OCI-LY7 (cell line): ENCODE measurements around the gene CAMK2B. TPM values are rescaled to one million over a fixed set of nuclear protein-coding genes. Genes with fewer than 3 reads are reported as not detected.

ENCODE experiments used
- BruUV-seq: library from RNA; stranded (reverse); fragments of 400-500 nt; replicated peaks from 2 replicates; lab custom pipeline; 2021; lab: Mats Ljungman, UMichigan
- CTCF ChIA-PET: fragments of 300-600 bp; sonication (Branson Sonifier 250); formaldehyde crosslinking; loops from one replicate; lab custom pipeline; 2022; ENCODE audit warnings: antibody characterized with exemption; ENCODE audit not compliant: unreplicated experiment; lab: Charles Lee
- POLR2A ChIA-PET: fragments of 300-600 bp; sonication (Branson Sonifier 250); formaldehyde crosslinking; loops from one replicate; lab custom pipeline; 2022; ENCODE audit warnings: antibody characterized with exemption; lab: Charles Lee
- DNase-seq: peaks from one replicate; pipeline ENCODE4 v3.0.0-alpha.2; 2015; ENCODE audit warnings: low spot score
- H2AFZ ChIP-seq: fragments of 200-600 bp; sonication (generic), shearing (Covaris generic); 2 replicates; pipeline ENCODE4 v1.6.1; 2014; ENCODE audit warnings: mild to moderate bottlenecking, antibody characterized with exemption, low read length, moderate library complexity
- H3K27ac ChIP-seq: fragments of 200-600 bp; sonication (generic); 2 replicates; pipeline ENCODE4 v1.5.1; 2014; ENCODE audit warnings: mixed run types, low read depth, mild to moderate bottlenecking, moderate library complexity, low read length, inconsistent platforms; ENCODE audit not compliant: poor library complexity, severe bottlenecking
- H3K36me3 ChIP-seq: fragments of 200-600 bp; sonication (generic); 2 replicates; pipeline ENCODE4 v1.6.1; 2014; ENCODE audit warnings: mild to moderate bottlenecking, antibody characterized with exemption, low read length, moderate library complexity, mixed read lengths; ENCODE audit not compliant: insufficient read depth
- H3K4me1 ChIP-seq: fragments of 200-600 bp; sonication (generic); 2 replicates; pipeline ENCODE4 v1.5.1; 2014; ENCODE audit warnings: mild to moderate bottlenecking, low read length; ENCODE audit not compliant: insufficient read depth, poor library complexity, severe bottlenecking
- H3K4me2 ChIP-seq: fragments of 200-600 bp; sonication (generic); 2 replicates; pipeline ENCODE4 v1.6.1; 2014; ENCODE audit warnings: mild to moderate bottlenecking, low read length
- H3K4me3 ChIP-seq: fragments of 200-600 bp; sonication (generic); 2 replicates; pipeline ENCODE4 v1.5.1; 2014; ENCODE audit warnings: mild to moderate bottlenecking, low read depth, low read length; ENCODE audit not compliant: poor library complexity, severe bottlenecking
- H3K79me2 ChIP-seq: fragments of 200-600 bp; sonication (generic); 2 replicates; pipeline ENCODE4 v1.6.1; 2016; ENCODE audit warnings: low read depth, mild to moderate bottlenecking, low read length, moderate library complexity, mixed read lengths; ENCODE audit not compliant: insufficient read depth
- H3K9me2 ChIP-seq: fragments of 200-600 bp; sonication (generic); 2 replicates; pipeline ENCODE4 v1.6.1; 2016; ENCODE audit warnings: mild to moderate bottlenecking, low read length, mixed read lengths; ENCODE audit not compliant: insufficient read depth
- H3K9me3 ChIP-seq: fragments of 200-600 bp; sonication (generic); 2 replicates; pipeline ENCODE4 v1.6.1; 2014; ENCODE audit warnings: mild to moderate bottlenecking, mixed run types, low read length, mixed read lengths
- H4K20me1 ChIP-seq: fragments of 200-600 bp; sonication (generic); 2 replicates; pipeline ENCODE4 v1.6.1; 2014; ENCODE audit warnings: mild to moderate bottlenecking, antibody characterized with exemption, low read length, moderate library complexity, mixed read lengths; ENCODE audit not compliant: insufficient read depth
- EZH2phosphoT487 ChIP-seq: fragments of 200-600 bp; sonication (generic); IDR thresholded peaks from 2 replicates; pipeline ENCODE4 v1.6.1; 2018; ENCODE audit warnings: low read depth, borderline replicate concordance, mild to moderate bottlenecking, mixed run types, antibody characterized with exemption, low read length, moderate library complexity, mixed read lengths
- intact Hi-C: fragments of 100-400 bp; cut with micrococcal nuclease; formaldehyde crosslinking; loops from one replicate; pipeline ENCODE4 v1.10.0; 2022; ENCODE audit not compliant: unreplicated experiment
- total RNA-seq, 2 experiments: library from RNA; depleted of rRNA in 1 of 2; stranded (reverse); fragments of >200 nt in 1 of 2; shearing (Covaris generic) in 1 of 2; gene quantifications; 2 replicates each; pipeline ENCODE4 v1.2.3, GENCODE V29; 2014 to 2022
- TF ChIP-seq, protein P1 (sequence below): fragments of 200-600 bp; sonication (generic); conservative IDR thresholded peaks from 2 replicates; pipeline ENCODE4 v1.5.1; 2014; ENCODE audit warnings: mild to moderate bottlenecking, antibody characterized with exemption, low read length, moderate library complexity, mixed read lengths

Gene CAMK2B
- total RNA-seq, 2 experiments from 2014 or later = 0.66 to 1.1 TPM

DNA sequence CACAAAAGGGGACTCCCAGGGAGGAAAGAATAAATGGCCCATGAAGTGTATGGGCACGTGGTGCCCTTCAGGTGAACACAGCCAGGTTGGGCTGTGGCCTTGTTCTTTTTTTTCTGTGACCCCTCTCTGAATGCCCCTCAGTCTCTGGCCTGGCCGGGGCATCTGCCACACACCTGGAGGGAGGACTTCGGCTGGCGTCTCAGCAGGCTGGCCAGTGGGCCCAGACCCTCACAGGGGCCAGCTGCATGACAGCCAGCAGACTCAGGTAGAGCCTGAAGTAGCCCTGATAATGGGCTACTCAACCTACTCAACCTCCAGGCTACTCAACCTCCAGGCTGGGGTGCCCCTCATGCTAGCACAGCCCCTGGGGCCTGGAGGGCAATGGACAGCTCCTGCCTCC lies 9.8 kb upstream of the CAMK2B start:
- no peak overlapping the region for H3K4me2 ChIP-seq
- intact Hi-C loops = no loop called here
- CTCF ChIA-PET = interaction anchor here (0.6 kb wide), 1 partner anchor 176 kb away, joined by 3 read pairs; no protein-coding TSS in a partner anchor
- TF ChIP-seq EZH2phosphoT487 = no peak
- TF ChIP-seq, protein P1, sequence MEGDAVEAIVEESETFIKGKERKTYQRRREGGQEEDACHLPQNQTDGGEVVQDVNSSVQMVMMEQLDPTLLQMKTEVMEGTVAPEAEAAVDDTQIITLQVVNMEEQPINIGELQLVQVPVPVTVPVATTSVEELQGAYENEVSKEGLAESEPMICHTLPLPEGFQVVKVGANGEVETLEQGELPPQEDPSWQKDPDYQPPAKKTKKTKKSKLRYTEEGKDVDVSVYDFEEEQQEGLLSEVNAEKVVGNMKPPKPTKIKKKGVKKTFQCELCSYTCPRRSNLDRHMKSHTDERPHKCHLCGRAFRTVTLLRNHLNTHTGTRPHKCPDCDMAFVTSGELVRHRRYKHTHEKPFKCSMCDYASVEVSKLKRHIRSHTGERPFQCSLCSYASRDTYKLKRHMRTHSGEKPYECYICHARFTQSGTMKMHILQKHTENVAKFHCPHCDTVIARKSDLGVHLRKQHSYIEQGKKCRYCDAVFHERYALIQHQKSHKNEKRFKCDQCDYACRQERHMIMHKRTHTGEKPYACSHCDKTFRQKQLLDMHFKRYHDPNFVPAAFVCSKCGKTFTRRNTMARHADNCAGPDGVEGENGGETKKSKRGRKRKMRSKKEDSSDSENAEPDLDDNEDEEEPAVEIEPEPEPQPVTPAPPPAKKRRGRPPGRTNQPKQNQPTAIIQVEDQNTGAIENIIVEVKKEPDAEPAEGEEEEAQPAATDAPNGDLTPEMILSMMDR = no peak
- no peak overlapping the region for H3K4me3 ChIP-seq
- POLR2A ChIA-PET = interaction anchor here (0.5 to 0.6 kb wide), 2 partner anchors 136 to 763 kb away, joined by 4 read pairs; no protein-coding TSS in a partner anchor
- H3K9me2 ChIP-seq = no peaks in the 10 kb centered on the region
- no peaks in the 10 kb centered on the region for H3K79me2 ChIP-seq
- H3K4me1 ChIP-seq = no peaks in the 10 kb centered on the region
- H4K20me1 ChIP-seq = no peaks in the 10 kb centered on the region
- DNase-seq = no peak
- BruUV-seq = no TSS peak
- H3K27ac ChIP-seq = no peak overlapping the region
- no peak overlapping the region for H2AFZ ChIP-seq
- no peaks in the 10 kb centered on the region for H3K36me3 ChIP-seq
- 0 out of 2 replicates have a peak, but pooled peaks cover 7% of the 10 kb centered on the region for H3K9me3 ChIP-seq

DNA sequence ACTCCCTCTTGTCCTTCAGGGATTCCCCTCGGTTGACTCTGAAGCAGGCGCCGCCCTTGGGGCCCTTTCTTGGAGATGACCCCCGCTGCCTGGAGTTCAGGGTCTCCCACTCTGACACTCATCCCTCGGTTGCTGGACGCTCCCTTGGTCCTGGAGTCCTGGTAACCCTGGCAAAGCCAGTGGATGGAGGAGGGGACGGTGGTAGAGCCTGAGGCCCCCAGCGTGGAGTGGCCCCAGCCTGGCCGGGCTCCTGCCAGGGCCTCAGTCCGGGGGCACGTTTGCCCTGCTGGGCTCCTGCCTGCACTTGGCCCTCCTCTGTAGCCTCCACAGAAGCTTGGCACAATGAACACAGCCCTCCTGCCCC lies 9.3 kb upstream of the CAMK2B start:
- Histone ChIP-seq H3K27ac (no peak overlapping the region), H4K20me1 (no peaks in the 10 kb centered on the region), H3K9me2 (no peaks in the 10 kb centered on the region), H3K79me2 (no peaks in the 10 kb centered on the region), H2AFZ (no peak overlapping the region), H3K4me2 (no peak overlapping the region), H3K4me3 (no peak overlapping the region), H3K36me3 (no peaks in the 10 kb centered on the region), H3K4me1 (no peaks in the 10 kb centered on the region), H3K9me3 (0 out of 2 replicates have a peak, but pooled peaks cover 7% of the 10 kb centered on the region)
- no TSS peak for BruUV-seq
- DNase-seq = no peak
- no peak for TF ChIP-seq EZH2phosphoT487
- TF ChIP-seq, protein P1 = no peak
- ChIA-PET CTCF (no interaction called here), POLR2A (interaction anchor here (0.6 kb wide), 1 partner anchor 136 kb away, joined by 4 read pairs; no protein-coding TSS in a partner anchor)
- intact Hi-C loops = no loop called here

DNA sequence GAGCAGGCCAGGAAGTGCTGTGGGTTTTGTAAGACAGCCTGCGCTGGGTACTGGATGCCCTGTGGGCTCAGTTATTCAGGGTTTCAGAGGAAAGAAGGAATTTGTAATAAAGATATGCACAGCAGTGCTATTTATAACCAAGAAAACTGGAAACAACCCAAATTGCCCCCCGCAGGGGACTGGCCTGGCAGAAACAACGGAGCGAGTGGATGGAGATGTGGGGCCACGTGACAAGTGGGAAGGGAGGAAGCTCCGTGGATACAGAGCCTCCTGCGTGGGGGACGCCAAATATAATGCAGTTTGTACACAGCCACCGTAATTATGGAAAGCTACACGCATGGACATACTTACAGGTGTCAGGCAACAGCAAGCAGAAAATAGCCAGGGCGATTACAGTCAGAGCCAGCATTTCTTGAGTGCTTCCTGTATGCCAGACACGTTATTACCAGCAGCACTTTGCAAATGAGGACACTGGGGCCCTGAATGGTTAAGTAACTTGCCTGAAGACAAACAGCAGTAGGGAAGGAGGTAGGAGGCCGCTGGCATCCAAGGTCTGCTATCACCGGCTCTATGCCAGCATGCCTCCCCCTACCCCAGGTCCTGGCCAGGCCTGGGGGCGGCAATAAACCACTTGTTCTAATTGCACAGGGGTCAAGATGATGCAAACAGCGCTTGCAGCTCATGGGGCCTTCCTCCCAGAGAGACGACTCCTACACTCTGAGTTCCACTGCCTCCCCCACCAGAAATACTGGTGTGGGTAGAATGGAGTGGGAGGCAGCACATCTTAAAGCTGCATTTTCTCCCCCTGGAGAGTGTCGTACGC lies 8.7 kb upstream of the CAMK2B start:
- Histone ChIP-seq H3K27ac (no peak overlapping the region), H3K4me2 (no peak overlapping the region), H3K4me1 (no peaks in the 10 kb centered on the region), H4K20me1 (no peaks in the 10 kb centered on the region), H3K9me2 (no peaks in the 10 kb centered on the region), H3K36me3 (no peaks in the 10 kb centered on the region), H3K79me2 (no peaks in the 10 kb centered on the region), H2AFZ (no peak overlapping the region), H3K9me3 (0 out of 2 replicates have a peak, but pooled peaks cover 7% of the 10 kb centered on the region), H3K4me3 (no peak overlapping the region)
- TF ChIP-seq EZH2phosphoT487 = no peak
- TF ChIP-seq, protein P1 = no peak
- BruUV-seq = no TSS peak
- POLR2A ChIA-PET = no interaction called here
- no peak for DNase-seq
- intact Hi-C loops = no loop called here
- CTCF ChIA-PET = no interaction called here
